PC-9 (cell line): ENCODE data around the gene CACNA2D4. TPM values are rescaled to one million over a fixed set of nuclear protein-coding genes. Genes with fewer than 3 reads are reported as not detected.

Experiments used
- BruUV-seq: library from RNA; stranded (reverse); fragments of 400-500 nt; replicated peaks from 2 replicates; lab custom pipeline; 2021; lab: Mats Ljungman, UMichigan
- CTCF ChIA-PET: fragments of 300-600 bp; sonication (Branson Sonifier 250); formaldehyde crosslinking; loops from one replicate; lab custom pipeline; 2022; ENCODE audit warnings: antibody characterized with exemption; lab: Charles Lee
- POLR2A ChIA-PET: fragments of 300-600 bp; sonication (Branson Sonifier 250); formaldehyde crosslinking; loops from one replicate; lab custom pipeline; 2022; ENCODE audit warnings: antibody characterized with exemption; ENCODE audit not compliant: unreplicated experiment; lab: Charles Lee
- DNase-seq, 2 experiments: peaks; one replicate each; pipeline versions ENCODE4 v3.0.0 to v3.0.0-alpha.2; 2015 to 2022; ENCODE audit warnings: mixed read lengths in 1 of 2
- H2AFZ ChIP-seq: fragments of 200-600 bp; sonication (generic); 2 replicates; pipeline ENCODE4 v1.8.1; 2017; ENCODE audit warnings: antibody characterized with exemption
- H3F3A ChIP-seq: fragments of 200-600 bp; sonication (generic); 2 replicates; pipeline ENCODE4 v1.8.1; 2017; ENCODE audit warnings: antibody characterized with exemption, mild to moderate bottlenecking, low read depth; ENCODE audit not compliant: insufficient read depth
- H3K27ac ChIP-seq: fragments of 200-600 bp; sonication (generic); 2 replicates; pipeline ENCODE4 v1.6.1; 2016; ENCODE audit warnings: mixed run types
- H3K27me3 ChIP-seq: fragments of 200-600 bp; sonication (generic); 2 replicates; pipeline ENCODE4 v1.6.1; 2016; ENCODE audit warnings: low read depth, mixed run types; ENCODE audit not compliant: insufficient read depth
- H3K36me3 ChIP-seq: fragments of 200-600 bp; sonication (generic); 2 replicates; pipeline ENCODE4 v1.6.1; 2016; ENCODE audit warnings: low read depth, mixed run types
- H3K4me1 ChIP-seq: fragments of 200-600 bp; sonication (generic); replicated peaks from 2 replicates; pipeline ENCODE4 v1.6.1; 2016; ENCODE audit warnings: mixed run types; ENCODE audit not compliant: insufficient read depth
- H3K4me2 ChIP-seq: fragments of 200-600 bp; sonication (generic); 2 replicates; pipeline ENCODE4 v1.6.1; 2017; ENCODE audit warnings: mixed run types
- H3K4me3 ChIP-seq: fragments of 200-600 bp; sonication (generic); 2 replicates; pipeline ENCODE4 v1.6.1; 2016; ENCODE audit warnings: mixed run types
- H3K79me2 ChIP-seq: fragments of 200-600 bp; sonication (generic); 2 replicates; pipeline ENCODE4 v1.6.1; 2017; ENCODE audit warnings: low read depth, mixed run types
- H3K9me2 ChIP-seq: fragments of 200-600 bp; sonication (generic); 2 replicates; pipeline ENCODE4 v1.8.1; 2017; ENCODE audit warnings: mild to moderate bottlenecking; ENCODE audit not compliant: insufficient read depth
- H3K9me3 ChIP-seq: fragments of 200-600 bp; sonication (generic); 2 replicates; pipeline ENCODE4 v1.8.1; 2016; ENCODE audit warnings: low read depth; ENCODE audit not compliant: insufficient read depth
- H4K20me1 ChIP-seq: fragments of 200-600 bp; sonication (generic); 2 replicates; pipeline ENCODE4 v1.8.1; 2017; ENCODE audit not compliant: insufficient read depth
- EZH2 ChIP-seq: fragments of 200-600 bp; sonication (generic); IDR thresholded peaks from 2 replicates; pipeline ENCODE4 v1.8.0; 2017; ENCODE audit warnings: antibody characterized with exemption, low read depth
- intact Hi-C: fragments of 100-400 bp; cut with micrococcal nuclease; formaldehyde crosslinking; loops from one replicate; pipeline ENCODE4 v1.10.0; 2022; ENCODE audit not compliant: unreplicated experiment
- total RNA-seq: library from RNA; stranded (reverse); gene quantifications from 2 replicates; pipeline ENCODE4 v1.2.3, GENCODE V29; 2021
- TF ChIP-seq, protein P1 (sequence below): fragments of 200-600 bp; sonication (generic); conservative IDR thresholded peaks from 2 replicates; pipeline ENCODE4 v1.6.1; 2017; ENCODE audit warnings: mixed run types, antibody characterized with exemption, mild to moderate bottlenecking, moderate library complexity

The CACNA2D4 gene
- total RNA-seq, 1 experiment from 2014 or later, result not detected

DNA sequence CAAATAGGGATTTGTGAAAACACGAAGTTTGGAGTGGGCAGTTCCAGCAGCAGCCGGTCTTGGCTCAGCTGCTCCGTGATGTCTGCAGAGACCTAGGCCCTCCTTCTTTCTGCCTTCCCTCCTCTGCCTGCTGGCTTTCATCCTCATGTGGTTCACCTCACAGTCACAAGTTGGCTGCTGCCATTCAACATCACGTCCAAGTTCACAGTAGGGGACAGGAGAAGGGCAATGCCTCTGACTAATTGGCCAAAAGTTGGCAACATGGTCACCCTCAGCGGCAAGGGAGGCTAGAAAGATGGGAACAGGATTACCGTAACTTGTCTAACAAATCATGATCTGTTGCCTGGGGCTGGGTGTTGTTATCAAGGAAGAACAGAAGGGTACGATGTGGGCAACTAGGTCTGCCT, 7.8 kb upstream of the CACNA2D4 start:
- Histone ChIP-seq H3K36me3 (no peaks in the 10 kb centered on the region), H2AFZ (no peak overlapping the region), H3K4me2 (no peak overlapping the region), H3K79me2 (no peaks in the 10 kb centered on the region), H3K9me2 (no peaks in the 10 kb centered on the region), H3K4me1 (no peaks in the 10 kb centered on the region), H3K27me3 (peaks cover 89% of the 10 kb centered on the region), H3F3A (no peaks in the 10 kb centered on the region), H3K27ac (no peak overlapping the region), H3K4me3 (no peak overlapping the region), H3K9me3 (no peaks in the 10 kb centered on the region), H4K20me1 (no peaks in the 10 kb centered on the region)
- intact Hi-C loops, result no loop called here
- ChIA-PET POLR2A (no interaction called here), CTCF (no interaction called here)
- BruUV-seq, result no TSS peak
- DNase-seq, result no peak
- no peak for TF ChIP-seq EZH2
- TF ChIP-seq, protein P1, sequence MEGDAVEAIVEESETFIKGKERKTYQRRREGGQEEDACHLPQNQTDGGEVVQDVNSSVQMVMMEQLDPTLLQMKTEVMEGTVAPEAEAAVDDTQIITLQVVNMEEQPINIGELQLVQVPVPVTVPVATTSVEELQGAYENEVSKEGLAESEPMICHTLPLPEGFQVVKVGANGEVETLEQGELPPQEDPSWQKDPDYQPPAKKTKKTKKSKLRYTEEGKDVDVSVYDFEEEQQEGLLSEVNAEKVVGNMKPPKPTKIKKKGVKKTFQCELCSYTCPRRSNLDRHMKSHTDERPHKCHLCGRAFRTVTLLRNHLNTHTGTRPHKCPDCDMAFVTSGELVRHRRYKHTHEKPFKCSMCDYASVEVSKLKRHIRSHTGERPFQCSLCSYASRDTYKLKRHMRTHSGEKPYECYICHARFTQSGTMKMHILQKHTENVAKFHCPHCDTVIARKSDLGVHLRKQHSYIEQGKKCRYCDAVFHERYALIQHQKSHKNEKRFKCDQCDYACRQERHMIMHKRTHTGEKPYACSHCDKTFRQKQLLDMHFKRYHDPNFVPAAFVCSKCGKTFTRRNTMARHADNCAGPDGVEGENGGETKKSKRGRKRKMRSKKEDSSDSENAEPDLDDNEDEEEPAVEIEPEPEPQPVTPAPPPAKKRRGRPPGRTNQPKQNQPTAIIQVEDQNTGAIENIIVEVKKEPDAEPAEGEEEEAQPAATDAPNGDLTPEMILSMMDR, result no peak

DNA sequence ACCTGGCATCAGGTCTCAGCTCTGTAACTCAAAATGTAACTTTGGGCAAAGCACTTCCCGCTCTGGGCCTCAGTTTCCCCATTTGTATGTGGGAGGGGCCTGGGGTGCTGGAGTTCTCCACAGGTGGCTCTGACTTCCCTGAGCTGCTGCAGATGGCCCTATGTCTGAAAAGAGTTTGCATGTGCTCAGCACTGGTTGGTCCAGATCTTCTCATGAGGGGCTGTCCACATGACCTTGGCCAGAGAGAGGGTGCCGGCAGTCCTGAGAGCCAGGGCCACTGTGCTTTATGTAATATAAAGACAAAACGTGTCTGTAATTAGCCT, 7.2 kb upstream of the CACNA2D4 start:
- no peaks in the 10 kb centered on the region for H3F3A ChIP-seq
- no peaks in the 10 kb centered on the region for H3K4me1 ChIP-seq
- H3K27me3 ChIP-seq, result peaks cover 89% of the 10 kb centered on the region
- no peak overlapping the region for H3K27ac ChIP-seq
- no peak for DNase-seq
- H3K4me2 ChIP-seq, result no peak overlapping the region
- CTCF ChIA-PET, result no interaction called here
- H3K4me3 ChIP-seq, result no peak overlapping the region
- no peaks in the 10 kb centered on the region for H3K79me2 ChIP-seq
- H3K9me3 ChIP-seq, result no peaks in the 10 kb centered on the region
- BruUV-seq, result no TSS peak
- TF ChIP-seq, protein P1, result no peak
- TF ChIP-seq EZH2, result no peak
- POLR2A ChIA-PET, result no interaction called here
- no peaks in the 10 kb centered on the region for H4K20me1 ChIP-seq
- intact Hi-C loops, result no loop called here
- no peaks in the 10 kb centered on the region for H3K9me2 ChIP-seq
- H3K36me3 ChIP-seq, result no peaks in the 10 kb centered on the region
- no peak overlapping the region for H2AFZ ChIP-seq

DNA sequence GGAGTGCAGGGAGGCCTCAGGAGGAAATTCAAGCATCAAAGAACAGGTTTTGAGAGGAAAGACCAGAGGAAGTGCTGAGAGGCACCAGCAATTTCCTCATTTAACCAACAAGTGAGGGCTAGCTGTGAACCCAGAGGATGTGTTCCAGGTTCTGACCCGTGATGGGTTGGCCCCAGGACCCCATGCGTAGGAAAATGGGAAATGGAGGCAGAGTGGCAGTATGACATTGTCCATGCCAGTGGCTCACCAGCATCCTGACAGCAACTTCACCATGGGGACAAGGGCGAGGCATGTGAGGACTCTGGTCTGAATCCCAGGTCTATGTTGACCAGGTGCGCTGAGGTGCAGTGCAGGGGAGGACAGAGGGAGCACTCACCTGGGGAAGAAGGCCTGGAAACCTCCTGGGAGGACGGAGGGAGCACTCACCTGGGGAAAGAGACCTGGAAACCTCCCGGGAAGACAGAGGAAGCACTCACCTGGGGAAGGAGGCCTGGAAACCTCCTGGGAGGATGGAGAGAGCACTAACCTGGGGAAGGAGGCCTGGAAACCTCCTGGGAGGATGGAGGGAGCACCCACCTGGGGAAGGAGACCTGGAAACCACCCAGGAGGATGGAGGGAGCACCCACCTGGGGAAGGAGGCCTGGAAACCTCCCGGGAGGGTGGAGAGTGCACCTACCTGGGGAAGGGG, 6.7 kb upstream of the CACNA2D4 start:
- Histone ChIP-seq H3K9me2 (no peaks in the 10 kb centered on the region), H2AFZ (no peak overlapping the region), H3F3A (no peaks in the 10 kb centered on the region), H3K9me3 (no peaks in the 10 kb centered on the region), H4K20me1 (no peaks in the 10 kb centered on the region), H3K4me1 (no peaks in the 10 kb centered on the region), H3K4me2 (no peak overlapping the region), H3K36me3 (no peaks in the 10 kb centered on the region), H3K27me3 (peaks cover 88% of the 10 kb centered on the region), H3K27ac (no peak overlapping the region), H3K79me2 (no peaks in the 10 kb centered on the region), H3K4me3 (no peak overlapping the region)
- no TSS peak for BruUV-seq
- ChIA-PET POLR2A (no interaction called here), CTCF (no interaction called here)
- intact Hi-C loops, result no loop called here
- TF ChIP-seq EZH2, result no peak
- TF ChIP-seq, protein P1, result no peak
- DNase-seq, result no peak
